Uterus (tissue), 4 donors: ENCODE results near the gene SRGAP1. TPM values are rescaled to one million over a fixed set of nuclear protein-coding genes. Genes with fewer than 3 reads are reported as not detected.

ENCODE experiments used
- DNase-seq, 2 donors: peaks; one replicate each; pipeline ENCODE4 v3.0.0-alpha.2; 2019 to 2020
- H3K27ac ChIP-seq, 2 donors: fragments of 200-600 bp; sonication (generic); 1 replicate in 1 of 2; 2 replicates in 1 of 2; pipeline ENCODE4 v1.5.1; 2016 to 2018
- H3K27me3 ChIP-seq, 2 donors: fragments of 200-600 bp; sonication (generic); one replicate each; pipeline ENCODE4 v1.5.1; 2018 to 2019; ENCODE audit warnings: control low read depth in 1 of 2
- H3K36me3 ChIP-seq, 2 donors: fragments of 200-600 bp; sonication (generic); one replicate each; pipeline ENCODE4 v1.5.1; 2019; ENCODE audit warnings: control low read depth in 1 of 2
- H3K4me1 ChIP-seq, 2 donors: fragments of 200-600 bp; sonication (generic); one replicate each; pipeline ENCODE4 v1.5.1; 2018 to 2019; ENCODE audit warnings: control low read depth in 1 of 2
- H3K4me3 ChIP-seq, 2 donors: fragments of 200-600 bp; sonication (generic); 1 replicate in 1 of 2; 2 replicates in 1 of 2; pipeline ENCODE4 v1.5.1; 2018 to 2019; ENCODE audit warnings: mild to moderate bottlenecking in 1 of 2
- H3K9me3 ChIP-seq, 2 donors: fragments of 200-600 bp; sonication (generic); one replicate each; pipeline ENCODE4 v1.5.1; 2019; ENCODE audit warnings: control low read depth in 1 of 2
- POLR2A ChIP-seq, 2 donors: fragments of 450-650 bp; IDR thresholded peaks; one replicate each; pipeline ENCODE4 v1.6.1; 2016; ENCODE audit warnings: antibody characterized with exemption in 2 of 2, mild to moderate bottlenecking in 1 of 2, moderate library complexity in 1 of 2
- intact Hi-C: fragments of 100-400 bp; cut with DNase I; formaldehyde crosslinking; loops from one replicate; pipeline ENCODE4 v1.15.1; 2023; ENCODE audit warnings: low total_unique reads
- total RNA-seq, 4 donors: library from RNA; depleted of rRNA in 3 of 4; stranded (reverse); fragments of >200 nt in 3 of 4; gene quantifications; one replicate each; pipeline versions ENCODE4 v1.1.0 to v1.2.4, GENCODE V29; 2014 to 2023
- TF ChIP-seq, protein P1 (sequence below), 4 experiments: fragments of 200-600 bp in 2 of 4; fragments of 450-650 bp in 2 of 4; sonication (generic) in 2 of 4; IDR thresholded peaks; one replicate each; pipeline ENCODE4 v1.5.1; 2016 to 2019; ENCODE audit warnings: antibody characterized with exemption in 4 of 4, mild to moderate bottlenecking in 2 of 4, moderate library complexity in 1 of 4
- donor health status: DM: yes; HTN: yes; CAD: no.

The SRGAP1 gene
- total RNA-seq, 4 donors from 2014 or later, result 10.0 to 23.0 (median 14.8) TPM

DNA sequence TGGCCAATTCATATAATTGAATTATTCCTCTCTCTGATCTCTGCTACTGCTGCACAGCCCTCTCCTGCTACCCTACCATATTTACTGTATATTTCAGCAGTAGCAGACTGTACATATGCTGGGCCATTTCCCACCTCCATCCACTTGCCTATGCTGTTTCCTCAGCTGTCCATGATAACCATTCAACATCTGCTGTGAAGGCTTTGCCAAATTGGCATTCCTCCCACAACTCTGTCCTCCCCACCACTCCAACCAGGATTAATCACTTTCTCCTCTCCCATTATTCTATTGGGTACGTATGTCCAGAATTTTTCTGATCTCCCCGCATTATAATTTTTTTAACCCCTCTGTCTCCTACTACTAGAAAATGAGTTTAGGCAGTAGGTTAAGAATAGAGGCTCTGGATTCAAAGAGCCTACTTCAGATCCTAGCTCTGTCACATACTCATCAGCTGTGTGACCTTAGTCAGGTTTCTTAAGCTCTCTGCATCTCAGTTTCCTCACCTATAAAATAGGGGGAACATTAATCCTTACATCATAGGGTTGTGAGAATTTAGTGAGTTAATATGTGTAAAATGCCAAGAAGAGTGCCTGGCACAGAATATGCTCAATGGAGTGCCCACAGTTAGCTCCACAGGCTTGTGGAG, 254.3 kb downstream of the SRGAP1 start:
- TF ChIP-seq POLR2A (IDR thresholded peaks at IDR 0.05), result no peak
- TF ChIP-seq, protein P1, sequence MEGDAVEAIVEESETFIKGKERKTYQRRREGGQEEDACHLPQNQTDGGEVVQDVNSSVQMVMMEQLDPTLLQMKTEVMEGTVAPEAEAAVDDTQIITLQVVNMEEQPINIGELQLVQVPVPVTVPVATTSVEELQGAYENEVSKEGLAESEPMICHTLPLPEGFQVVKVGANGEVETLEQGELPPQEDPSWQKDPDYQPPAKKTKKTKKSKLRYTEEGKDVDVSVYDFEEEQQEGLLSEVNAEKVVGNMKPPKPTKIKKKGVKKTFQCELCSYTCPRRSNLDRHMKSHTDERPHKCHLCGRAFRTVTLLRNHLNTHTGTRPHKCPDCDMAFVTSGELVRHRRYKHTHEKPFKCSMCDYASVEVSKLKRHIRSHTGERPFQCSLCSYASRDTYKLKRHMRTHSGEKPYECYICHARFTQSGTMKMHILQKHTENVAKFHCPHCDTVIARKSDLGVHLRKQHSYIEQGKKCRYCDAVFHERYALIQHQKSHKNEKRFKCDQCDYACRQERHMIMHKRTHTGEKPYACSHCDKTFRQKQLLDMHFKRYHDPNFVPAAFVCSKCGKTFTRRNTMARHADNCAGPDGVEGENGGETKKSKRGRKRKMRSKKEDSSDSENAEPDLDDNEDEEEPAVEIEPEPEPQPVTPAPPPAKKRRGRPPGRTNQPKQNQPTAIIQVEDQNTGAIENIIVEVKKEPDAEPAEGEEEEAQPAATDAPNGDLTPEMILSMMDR (IDR thresholded peaks at IDR 0.05), result no peak
- no peak overlapping the region for H3K4me3 ChIP-seq
- peak; percentile 59 to 71 for DNase-seq
- H3K27me3 ChIP-seq, result no peaks in the 10 kb centered on the region
- no peaks in the 10 kb centered on the region for H3K9me3 ChIP-seq
- no peaks in the 10 kb centered on the region for H3K36me3 ChIP-seq
- H3K4me1 ChIP-seq, result peaks cover 0 to 2% of the 10 kb centered on the region in 2 donors
- peak overlapping the region; percentile 68 to 69 for H3K27ac ChIP-seq
- intact Hi-C loops, result no loop called here

DNA sequence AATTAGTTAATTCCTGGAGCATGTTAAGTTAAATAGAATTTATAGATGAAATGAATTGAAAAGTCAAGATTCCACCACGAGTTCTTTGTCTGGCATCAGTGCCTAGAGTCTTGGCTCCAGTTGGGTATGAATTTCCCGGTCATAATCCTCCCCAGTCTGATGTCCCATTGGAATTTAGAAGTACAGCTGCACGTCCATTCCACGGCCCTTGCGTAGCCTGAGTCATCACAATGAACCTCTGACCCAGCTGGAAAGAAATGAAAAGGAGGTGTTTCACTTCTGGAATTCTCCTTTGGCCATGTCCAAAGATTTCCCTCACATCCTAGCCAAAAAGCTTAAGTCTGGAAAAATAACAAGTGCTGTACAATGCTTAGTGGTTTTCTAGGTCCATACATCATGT, 254.9 kb downstream of the SRGAP1 start:
- DNase-seq, result peak; percentile 65 to 71
- no peak for TF ChIP-seq POLR2A (IDR thresholded peaks at IDR 0.05)
- intact Hi-C loops, result no loop called here
- Histone ChIP-seq H3K4me3 (no peak overlapping the region), H3K27me3 (no peaks in the 10 kb centered on the region), H3K27ac (peak overlapping the region; percentile 68 to 69), H3K4me1 (peaks cover 0 to 6% of the 10 kb centered on the region in 2 donors), H3K36me3 (no peaks in the 10 kb centered on the region), H3K9me3 (no peaks in the 10 kb centered on the region)

DNA sequence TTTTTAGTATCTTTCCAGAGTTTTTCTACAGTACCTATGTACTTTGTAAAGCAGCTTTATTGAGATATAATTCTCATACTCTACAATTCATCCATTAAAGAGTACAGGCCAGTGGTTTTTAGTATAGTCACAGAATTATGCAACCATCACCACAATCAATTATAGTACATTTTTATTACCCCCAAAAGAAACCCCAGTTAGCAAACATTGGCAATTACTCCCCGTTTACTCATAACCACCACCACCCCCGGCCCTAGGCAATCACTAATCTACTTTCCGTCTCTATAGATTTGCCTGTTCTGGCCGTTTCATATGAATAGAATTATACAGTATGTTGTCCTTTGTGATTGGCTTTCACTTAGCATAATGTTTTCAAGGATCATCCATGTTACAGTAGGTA, 257.8 kb downstream of the SRGAP1 start:
- H3K9me3 ChIP-seq, result no peaks in the 10 kb centered on the region
- intact Hi-C loops, result no loop called here
- H3K27me3 ChIP-seq, result no peaks in the 10 kb centered on the region
- peaks cover 0 to 6% of the 10 kb centered on the region in 2 donors for H3K4me1 ChIP-seq
- no peak overlapping the region for H3K27ac ChIP-seq
- TF ChIP-seq, protein P1 (IDR thresholded peaks at IDR 0.05), result no peak
- TF ChIP-seq POLR2A (IDR thresholded peaks at IDR 0.05), result no peak
- no peak for DNase-seq
- no peaks in the 10 kb centered on the region for H3K36me3 ChIP-seq
- no peak overlapping the region for H3K4me3 ChIP-seq

DNA sequence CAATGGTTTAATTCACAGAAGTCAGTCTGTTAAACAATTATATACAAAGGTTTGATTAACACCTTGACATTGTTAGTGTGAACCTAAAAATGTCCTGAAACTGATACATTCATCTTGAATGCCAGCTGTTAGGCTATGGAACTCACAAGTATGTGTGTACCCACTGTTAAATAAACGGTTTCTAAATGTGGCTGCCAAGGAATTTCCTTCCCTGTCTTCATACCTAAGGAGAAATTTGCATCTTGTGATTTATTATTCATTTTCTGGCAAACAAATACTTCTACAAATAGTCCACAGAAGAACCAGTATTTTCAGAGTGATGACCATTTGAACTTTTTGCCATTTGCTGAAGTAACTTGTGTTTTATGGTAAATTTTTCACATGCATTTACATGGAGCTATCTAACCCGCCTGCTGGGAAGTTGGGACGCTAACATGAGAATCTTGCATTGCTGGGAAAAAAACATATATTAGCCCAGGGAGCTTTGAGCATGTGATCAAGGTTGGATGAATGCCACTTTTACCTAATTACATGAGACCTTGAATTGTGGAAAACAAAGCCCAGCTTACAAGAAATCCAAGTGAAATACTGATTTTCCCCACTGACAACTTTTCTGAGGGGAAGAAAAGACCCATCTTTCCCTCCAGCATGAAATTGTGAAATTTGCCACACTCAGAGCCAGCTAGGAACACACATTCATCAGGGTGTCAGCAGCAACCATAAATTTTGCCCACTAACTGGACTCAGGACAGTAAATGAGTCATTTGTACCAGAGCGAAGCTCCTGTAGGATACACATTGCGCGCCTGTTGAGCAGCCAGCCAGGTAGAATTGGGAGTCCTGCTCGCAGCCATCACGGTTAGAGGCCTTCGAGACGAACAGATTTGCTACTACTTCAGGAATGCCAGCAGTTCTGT, 259.6 kb downstream of the SRGAP1 start:
- peaks cover 0 to 6% of the 10 kb centered on the region in 2 donors for H3K4me1 ChIP-seq
- H3K27me3 ChIP-seq, result no peaks in the 10 kb centered on the region
- intact Hi-C loops, result no loop called here
- H3K9me3 ChIP-seq, result no peaks in the 10 kb centered on the region
- H3K4me3 ChIP-seq, result no peak overlapping the region
- peak overlapping the region; percentile 42 to 55 for H3K27ac ChIP-seq
- no peaks in the 10 kb centered on the region for H3K36me3 ChIP-seq
- no peak for TF ChIP-seq POLR2A (IDR thresholded peaks at IDR 0.05)
- TF ChIP-seq, protein P1 (IDR thresholded peaks at IDR 0.05), result no peak
- DNase-seq, result peak; percentile 68 to 84

DNA sequence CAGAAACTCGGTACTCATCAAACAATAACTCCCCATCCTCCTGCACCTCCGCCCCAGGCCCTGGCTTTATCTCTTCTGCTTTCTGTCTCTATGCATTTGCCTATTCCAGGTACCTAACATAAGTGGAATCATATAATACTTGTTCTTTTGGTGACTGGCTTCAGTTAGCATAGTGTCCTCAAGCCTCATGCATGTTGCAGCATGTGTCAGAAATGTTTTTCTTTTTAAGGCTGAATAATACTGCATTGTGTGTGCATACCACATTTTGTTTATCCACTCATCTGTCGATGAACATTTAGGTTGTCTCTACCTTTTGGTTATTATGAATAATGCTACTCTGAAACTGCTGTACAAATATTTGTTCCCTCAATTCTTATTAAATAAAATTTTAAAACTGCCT, 260.5 kb downstream of the SRGAP1 start:
- peak overlapping the region; percentile 42 to 55 for H3K27ac ChIP-seq
- peaks cover 0 to 6% of the 10 kb centered on the region in 2 donors for H3K4me1 ChIP-seq
- H3K9me3 ChIP-seq, result no peaks in the 10 kb centered on the region
- TF ChIP-seq POLR2A (IDR thresholded peaks at IDR 0.05), result no peak
- TF ChIP-seq, protein P1 (IDR thresholded peaks at IDR 0.05), result no peak
- no peaks in the 10 kb centered on the region for H3K27me3 ChIP-seq
- intact Hi-C loops, result no loop called here
- no peaks in the 10 kb centered on the region for H3K36me3 ChIP-seq
- no peak overlapping the region for H3K4me3 ChIP-seq
- no peak for DNase-seq
